Gastrocnemius medialis (tissue), 4 donors: Measurements from ENCODE around the gene GNMT. TPM values are rescaled to one million over a fixed set of nuclear protein-coding genes. Genes with fewer than 3 reads are reported as not detected.

Experiments used
- ATAC-seq, 2 donors: fragments of 150-250 bp; one replicate each; pipeline ENCODE4 v1.9.1; 2016
- DNase-seq, 2 donors: peaks; one replicate each; pipeline ENCODE4 v3.0.0-alpha.2; 2019
- H3K27ac ChIP-seq, 4 donors: fragments of 200-600 bp; sonication (generic); 1 replicate in 1 of 4; 2 replicates in 3 of 4; pipeline ENCODE4 v1.5.1; 2016 to 2018; ENCODE audit warnings: mild to moderate bottlenecking in 2 of 4, moderate library complexity in 1 of 4
- H3K27me3 ChIP-seq, 3 donors: fragments of 200-600 bp; sonication (generic) in 2 of 3; 1 replicate in 1 of 3; 2 replicates in 2 of 3; pipeline versions ENCODE4 v1.5.1 to v1.6.0; 2016 to 2019; ENCODE audit warnings: mild to moderate bottlenecking in 1 of 3, moderate library complexity in 1 of 3
- H3K36me3 ChIP-seq, 2 donors: fragments of 200-600 bp; sonication (generic) in 1 of 2; one replicate each; pipeline ENCODE4 v1.5.1; 2017 to 2018
- H3K4me1 ChIP-seq, 2 donors: fragments of 200-600 bp; sonication (generic) in 1 of 2; one replicate each; pipeline ENCODE4 v1.5.1; 2016 to 2017; ENCODE audit warnings: mild to moderate bottlenecking in 2 of 2
- H3K4me3 ChIP-seq, 4 donors: fragments of 200-600 bp; sonication (generic) in 3 of 4; 1 replicate in 1 of 4; 2 replicates in 3 of 4; pipeline ENCODE4 v1.5.1; 2016 to 2019; ENCODE audit warnings: mild to moderate bottlenecking in 2 of 4
- H3K9me3 ChIP-seq, 3 donors: fragments of 200-600 bp; sonication (generic) in 2 of 3; 1 replicate in 1 of 3; 2 replicates in 2 of 3; pipeline ENCODE4 v1.5.1; 2016 to 2019
- POLR2A ChIP-seq, 2 donors: fragments of 450-650 bp; IDR thresholded peaks; one replicate each; pipeline ENCODE4 v1.6.1; 2017; ENCODE audit warnings: antibody characterized with exemption in 2 of 2, mild to moderate bottlenecking in 2 of 2, moderate library complexity in 2 of 2
- in situ Hi-C, 4 donors: fragments of 200-750 bp; cut with MboI; loops; one replicate each; pipeline versions ENCODE4 v1.15.0 to v1.8.0; 2017; ENCODE audit warnings: low sequenced_read_pairs in 4 of 4
- intact Hi-C: fragments of 100-400 bp; cut with DNase I; formaldehyde crosslinking; loops from one replicate; pipeline ENCODE4 v1.15.1; 2023; ENCODE audit warnings: low total_unique reads
- total RNA-seq, 4 donors: library from RNA; depleted of rRNA; stranded (reverse); fragments of >200 nt; gene quantifications; one replicate each; pipeline versions ENCODE4 v1.1.0 to v1.2.3, GENCODE V29; 2016
- TF ChIP-seq, protein P1 (sequence below), 5 experiments: fragments of 450-650 bp in 3 of 5; fragments of 200-600 bp in 2 of 5; sonication (generic) in 2 of 5; IDR thresholded peaks in 4 of 5; conservative IDR thresholded peaks in 1 of 5; 1 replicate in 4 of 5; 2 replicates in 1 of 5; pipeline ENCODE4 v1.5.1; 2016 to 2019; ENCODE audit warnings: antibody characterized with exemption in 5 of 5, mild to moderate bottlenecking in 3 of 5, moderate library complexity in 3 of 5

Gene GNMT
- total RNA-seq, 4 donors from 2014 or later, result 0.42 to 1.1 (median 0.61) TPM; not detected in 1

DNA sequence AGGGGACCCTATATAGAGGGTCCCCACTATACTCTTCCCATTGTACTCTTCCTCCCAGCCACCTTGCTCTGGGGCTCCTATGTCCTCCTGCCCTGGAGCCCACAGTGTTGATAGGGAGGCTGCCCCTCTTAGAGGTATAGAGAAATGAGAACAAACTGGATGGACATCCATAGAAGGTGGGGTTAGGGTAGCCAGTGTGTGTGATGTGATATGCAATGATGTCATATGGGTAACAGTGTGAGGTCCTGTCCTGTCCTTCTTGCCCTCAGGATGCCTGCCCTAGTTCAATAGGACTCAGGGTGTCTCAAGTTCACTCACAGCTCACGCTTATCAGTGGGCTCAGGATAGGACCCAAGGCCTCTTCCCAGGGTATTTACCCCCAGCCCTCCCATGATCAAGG lies 44.3 kb upstream of the GNMT start:
- in situ Hi-C loops, result loop anchor here in 1 of 4 donors (25.0 kb wide), 1 partner anchor 421 kb away; no protein-coding TSS in a partner anchor
- no peak for DNase-seq
- no peak for TF ChIP-seq POLR2A (IDR thresholded peaks at IDR 0.05)
- TF ChIP-seq, protein P1, sequence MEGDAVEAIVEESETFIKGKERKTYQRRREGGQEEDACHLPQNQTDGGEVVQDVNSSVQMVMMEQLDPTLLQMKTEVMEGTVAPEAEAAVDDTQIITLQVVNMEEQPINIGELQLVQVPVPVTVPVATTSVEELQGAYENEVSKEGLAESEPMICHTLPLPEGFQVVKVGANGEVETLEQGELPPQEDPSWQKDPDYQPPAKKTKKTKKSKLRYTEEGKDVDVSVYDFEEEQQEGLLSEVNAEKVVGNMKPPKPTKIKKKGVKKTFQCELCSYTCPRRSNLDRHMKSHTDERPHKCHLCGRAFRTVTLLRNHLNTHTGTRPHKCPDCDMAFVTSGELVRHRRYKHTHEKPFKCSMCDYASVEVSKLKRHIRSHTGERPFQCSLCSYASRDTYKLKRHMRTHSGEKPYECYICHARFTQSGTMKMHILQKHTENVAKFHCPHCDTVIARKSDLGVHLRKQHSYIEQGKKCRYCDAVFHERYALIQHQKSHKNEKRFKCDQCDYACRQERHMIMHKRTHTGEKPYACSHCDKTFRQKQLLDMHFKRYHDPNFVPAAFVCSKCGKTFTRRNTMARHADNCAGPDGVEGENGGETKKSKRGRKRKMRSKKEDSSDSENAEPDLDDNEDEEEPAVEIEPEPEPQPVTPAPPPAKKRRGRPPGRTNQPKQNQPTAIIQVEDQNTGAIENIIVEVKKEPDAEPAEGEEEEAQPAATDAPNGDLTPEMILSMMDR (IDR thresholded peaks at IDR 0.05 in 4 of 5, conservative IDR thresholded peaks at IDR 0.05 in 1 of 5), result no peak

DNA sequence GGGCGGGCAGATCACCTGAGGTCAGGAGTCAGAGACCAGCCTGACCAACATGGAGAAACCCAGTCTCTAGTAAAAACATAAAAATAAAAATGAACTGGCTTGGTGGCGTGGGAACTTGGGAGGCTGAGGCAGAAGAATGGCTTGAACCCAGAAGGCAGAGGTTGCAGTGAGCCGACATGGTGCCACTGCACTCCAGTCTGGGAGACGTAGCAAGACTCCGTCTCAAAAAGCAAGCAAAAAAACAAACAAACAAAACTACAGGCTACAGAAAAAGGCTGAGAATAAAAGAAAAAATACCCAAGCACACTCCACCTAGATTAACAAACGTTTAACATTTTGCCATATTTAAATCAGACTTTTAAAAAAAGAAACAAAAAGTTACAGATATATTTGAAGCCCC lies 38.8 kb upstream of the GNMT start:
- H3K4me1 ChIP-seq, result no peaks in the 10 kb centered on the region

More for the DNA sequence above, 44.3 kb upstream of the GNMT start:
- no peak overlapping the region for H3K4me3 ChIP-seq
- peaks cover 7 to 15% (median 10%) of the 10 kb centered on the region in 3 donors for H3K27me3 ChIP-seq
- H3K36me3 ChIP-seq, result no peaks in the 10 kb centered on the region
- intact Hi-C loops, result no loop called here
- H3K9me3 ChIP-seq, result no peaks in the 10 kb centered on the region
- H3K4me1 ChIP-seq, result peaks cover 0 to 2% of the 10 kb centered on the region in 2 donors
- ATAC-seq, result no peak
- H3K27ac ChIP-seq, result no peak overlapping the region

DNA sequence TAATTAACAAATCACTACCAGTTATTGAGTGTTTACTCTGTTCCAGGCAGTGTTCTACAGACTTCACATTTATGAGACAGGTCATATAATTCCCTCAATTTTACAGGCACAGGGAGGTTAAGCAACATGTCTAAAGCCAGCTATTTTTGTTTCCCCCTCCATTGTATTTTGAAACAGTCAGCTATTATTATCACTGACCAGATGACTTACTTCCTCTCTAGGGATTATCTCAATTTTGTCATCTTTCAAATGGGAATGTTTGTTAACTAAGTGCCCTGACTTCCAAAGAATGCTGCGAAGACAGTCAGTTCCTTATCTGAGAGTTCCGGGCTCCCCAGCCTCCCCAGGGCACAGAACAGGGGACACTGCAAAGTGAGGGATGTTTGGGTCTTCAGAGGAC lies 36.9 kb upstream of the GNMT start:
- intact Hi-C loops, result no loop called here
- TF ChIP-seq POLR2A (IDR thresholded peaks at IDR 0.05), result no peak
- TF ChIP-seq, protein P1 (IDR thresholded peaks at IDR 0.05 in 4 of 5, conservative IDR thresholded peaks at IDR 0.05 in 1 of 5), result no peak
- in situ Hi-C loops, result loop anchor here in 1 of 4 donors (25.0 kb wide), 1 partner anchor 414 kb away; no protein-coding TSS in a partner anchor
- DNase-seq, result no peak
- ATAC-seq, result no peak
- H3K9me3 ChIP-seq, result no peaks in the 10 kb centered on the region
- no peak overlapping the region for H3K27ac ChIP-seq
- peaks cover 3 to 5% of the 10 kb centered on the region in 2 donors for H3K4me1 ChIP-seq
- H3K4me3 ChIP-seq, result no peak overlapping the region
- no peaks in the 10 kb centered on the region for H3K36me3 ChIP-seq
- no peaks in the 10 kb centered on the region for H3K27me3 ChIP-seq

More for the DNA sequence above, 38.8 kb upstream of the GNMT start:
- DNase-seq, result no peak
- Histone ChIP-seq H3K4me3 (no peak overlapping the region), H3K27me3 (no peaks in the 10 kb centered on the region), H3K9me3 (no peaks in the 10 kb centered on the region), H3K36me3 (no peaks in the 10 kb centered on the region), H3K27ac (no peak overlapping the region)
- ATAC-seq, result no peak
- TF ChIP-seq, protein P1 (IDR thresholded peaks at IDR 0.05 in 4 of 5, conservative IDR thresholded peaks at IDR 0.05 in 1 of 5), result no peak
- TF ChIP-seq POLR2A (IDR thresholded peaks at IDR 0.05), result no peak
- in situ Hi-C loops (loop anchor here in 1 of 4 donors (25.0 kb wide), 1 partner anchor 416 kb away; no protein-coding TSS in a partner anchor), intact Hi-C loops (no loop called here)

DNA sequence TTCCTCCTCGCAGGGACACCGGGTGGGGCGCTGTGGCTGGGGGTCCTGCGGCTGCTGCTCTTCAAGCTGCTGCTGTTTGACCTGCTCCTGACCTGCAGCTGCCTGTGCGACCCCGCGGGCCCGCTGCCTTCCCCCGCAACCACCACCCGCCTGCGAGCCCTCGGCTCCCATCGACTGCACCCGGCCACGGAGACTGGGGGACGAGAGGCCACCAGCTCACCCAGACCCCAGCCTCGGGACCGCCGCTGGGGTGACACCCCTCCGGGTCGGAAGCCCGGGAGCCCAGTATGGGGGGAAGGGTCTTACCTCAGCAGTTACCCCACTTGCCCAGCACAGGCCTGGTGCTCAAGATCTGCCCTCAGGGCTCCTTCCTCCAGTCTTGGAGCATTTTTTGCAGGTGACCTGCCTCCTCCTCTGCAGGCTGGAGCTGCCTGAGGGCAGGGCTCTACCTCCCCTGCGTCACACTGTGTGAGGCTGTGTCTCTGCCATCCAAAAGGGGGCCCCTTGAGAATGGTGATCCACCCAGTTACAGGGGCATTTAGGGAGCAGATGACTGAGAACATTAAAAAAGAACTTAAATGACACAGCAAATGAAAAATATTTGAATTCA lies 35.2 kb upstream of the GNMT start:
- H3K36me3 ChIP-seq, result no peaks in the 10 kb centered on the region
- TF ChIP-seq, protein P1 (IDR thresholded peaks at IDR 0.05 in 4 of 5, conservative IDR thresholded peaks at IDR 0.05 in 1 of 5), result no peak
- TF ChIP-seq POLR2A (IDR thresholded peaks at IDR 0.05), result no peak
- no peaks in the 10 kb centered on the region for H3K9me3 ChIP-seq
- peaks cover 10 to 13% of the 10 kb centered on the region in 2 donors for H3K4me1 ChIP-seq
- in situ Hi-C loops (no loop called here), intact Hi-C loops (no loop called here)
- DNase-seq, result no peak
- ATAC-seq, result no peak
- H3K27ac ChIP-seq, result no peak overlapping the region
- H3K4me3 ChIP-seq, result no peak overlapping the region
- no peaks in the 10 kb centered on the region for H3K27me3 ChIP-seq
